Measurements from ENCODE around the gene CAMKK2.

DNA sequence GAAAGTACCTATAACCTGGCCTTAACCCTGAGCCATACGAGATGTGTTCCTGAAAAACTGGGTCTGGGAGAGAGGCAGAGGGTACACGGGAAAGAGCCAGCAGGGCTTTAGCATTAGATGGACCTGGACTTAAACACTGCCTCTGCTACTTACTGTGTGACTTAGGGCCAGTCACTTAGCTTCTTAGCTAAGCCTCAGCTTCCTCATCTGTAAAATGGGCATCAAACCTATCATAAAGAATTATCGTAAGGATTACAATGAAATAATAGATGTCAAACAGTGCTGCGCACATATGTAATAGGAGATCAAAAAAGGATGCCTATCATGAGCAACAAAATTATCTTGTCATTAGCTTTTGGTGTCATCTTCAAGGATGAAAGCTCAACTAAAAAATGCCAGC, 32.1 kb upstream of the CAMKK2 start:
- TF ChIP-seq CTCF (IDR thresholded peaks at IDR 0.05; ENCODE audit: low read depth, low read length) (no peak), MAX (IDR thresholded peaks at IDR 0.05; ENCODE audit: low read depth, low read length) (no peak), POLR2A (IDR thresholded peaks at IDR 0.05; ENCODE audit: extremely low read depth, insufficient read length) (no peak), MYC (IDR thresholded peaks at IDR 0.05; ENCODE audit: low read depth, low read length) (no peak)

All from NB4 (cell line).